GM21825 (cell line): ENCODE data around the gene DCTN3.

Experiments used
- ATAC-seq: cut with Tn5 transposase; IDR thresholded peaks from one replicate; pipeline ENCODE4 v1.9.1; 2021; ENCODE audit warnings: mild to moderate bottlenecking, moderate library complexity; ENCODE audit not compliant: unreplicated experiment

DCTN3 gene

GRCh38 chr9:34620061-34620994 lies at the start of gene DCTN3:
DCTN3 (minus strand) TSS chr9:34620495; CDS start chr9:34620464, 31 bp downstream.
- ATAC-seq, result peak; percentile 95

- ATAC-seq, result peak; percentile 68
These were observed 45.3 kb upstream of the DCTN3 start for GRCh38 chr9:34665381-34666250.

- ATAC-seq, result peak; percentile 21
These were observed 44.7 kb upstream of the DCTN3 start for GRCh38 chr9:34665067-34665380.

- ATAC-seq, result peak; percentile 56
These were observed 44.2 kb upstream of the DCTN3 start for GRCh38 chr9:34664281-34665066.

- no peak for ATAC-seq
These were observed 43.0 kb upstream of the DCTN3 start for GRCh38 chr9:34663303-34663605.

GRCh38 chr9:34662526-34663302 lies 42.4 kb upstream of the DCTN3 start, which contains the start of gene CCL27:
CCL27 (minus strand) TSS chr9:34662657; CDS start chr9:34662633, 24 bp downstream.
- ATAC-seq, result no peak

- no peak for ATAC-seq
These were observed 39.4 kb upstream of the DCTN3 start for GRCh38 chr9:34659592-34660253.

GRCh38 chr9:34658461-34658860 lies 38.2 kb upstream of the DCTN3 start:
- no peak for ATAC-seq

GRCh38 chr9:34656992-34657391 lies 36.7 kb upstream of the DCTN3 start:
- ATAC-seq, result no peak

GRCh38 chr9:34655394-34655793 lies 35.1 kb upstream of the DCTN3 start:
- no peak for ATAC-seq

GRCh38 chr9:34654323-34655051 lies 34.2 kb upstream of the DCTN3 start:
- no peak for ATAC-seq

GRCh38 chr9:34653151-34654072 lies 33.1 kb upstream of the DCTN3 start:
- no peak for ATAC-seq

GRCh38 chr9:34652602-34653000 lies 32.3 kb upstream of the DCTN3 start:
- no peak for ATAC-seq

GRCh38 chr9:34651876-34652601 lies 31.7 kb upstream of the DCTN3 start, which contains the start of gene IL11RA:
IL11RA (plus strand) TSS chr9:34652185; CDS start chr9:34655218, 3,033 bp downstream.
- ATAC-seq, result no peak

GRCh38 chr9:34651321-34651720 lies 31.0 kb upstream of the DCTN3 start:
- no peak for ATAC-seq

- no peak for ATAC-seq
These were observed 30.5 kb upstream of the DCTN3 start for GRCh38 chr9:34650816-34651215.

- ATAC-seq, result no peak
These were observed 28.4 kb upstream of the DCTN3 start for GRCh38 chr9:34648673-34649072.
